Medulla oblongata (tissue), 1 donor: ENCODE results near the gene OXCT1.
"Not testable (repeated sequence)": the region's sequence is repeated elsewhere in the genome, so short reads cannot be mapped to it uniquely, and the experiment has no call there.

Experiments used
- DNase-seq: peaks from one replicate; pipeline ENCODE4 v3.0.0-alpha.2; 2015; ENCODE audit errors: extremely low spot score

Gene OXCT1

GRCh38 chr5:41716382-41716781, 153.8 kb downstream of the OXCT1 start:
- no peak for DNase-seq

GRCh38 chr5:41714446-41714845, 155.8 kb downstream of the OXCT1 start:
- DNase-seq = not testable (repeated sequence)

GRCh38 chr5:41708604-41708940, 161.7 kb downstream of the OXCT1 start:
- DNase-seq = no peak

- no peak for DNase-seq
Measured at GRCh38 chr5:41707853-41708603, 162.2 kb downstream of the OXCT1 start.

- DNase-seq = no peak
Measured at GRCh38 chr5:41695920-41696582, 174.2 kb downstream of the OXCT1 start.

GRCh38 chr5:41686767-41687166, 183.5 kb downstream of the OXCT1 start:
- DNase-seq = no peak

- no peak for DNase-seq
Measured at GRCh38 chr5:41686191-41686590, 184.0 kb downstream of the OXCT1 start.

GRCh38 chr5:41683181-41683580, 187.0 kb downstream of the OXCT1 start:
- no peak for DNase-seq

GRCh38 chr5:41682641-41683040, 187.6 kb downstream of the OXCT1 start:
- DNase-seq = no peak

- DNase-seq = no peak
Measured at GRCh38 chr5:41681840-41682239, 188.4 kb downstream of the OXCT1 start.
